BLaER1 treated with 17β-estradiol and CSF1 and Interleukin-3, amounts not matched to agents 10 nM and 100 nM (cell line): ENCODE measurements around the gene ANKS1A.
"Not testable (repeated sequence)": the region's sequence is repeated elsewhere in the genome, so short reads cannot be mapped to it uniquely, and the experiment has no call there.

Source experiments
- H3K27ac ChIP-seq, 11 experiments: shearing (Covaris generic); formaldehyde crosslinking; 2 replicates each; pipeline ENCODE4 v1.8.1; 2022
- H3K27me3 ChIP-seq, 11 experiments: shearing (Covaris generic); formaldehyde crosslinking; 2 replicates each; pipeline ENCODE4 v1.8.1; 2022
- H3K36me3 ChIP-seq, 11 experiments: shearing (Covaris generic); formaldehyde crosslinking; 2 replicates each; pipeline ENCODE4 v1.8.1; 2022
- H3K4me1 ChIP-seq, 10 experiments: shearing (Covaris generic); formaldehyde crosslinking; 2 replicates each; pipeline ENCODE4 v1.8.1; 2022
- H3K4me2 ChIP-seq, 11 experiments: shearing (Covaris generic); formaldehyde crosslinking; 2 replicates each; pipeline ENCODE4 v1.8.1; 2022
- H3K4me3 ChIP-seq, 10 experiments: shearing (Covaris generic); formaldehyde crosslinking; 2 replicates each; pipeline ENCODE4 v1.8.1; 2022
- H3K9ac ChIP-seq, 11 experiments: shearing (Covaris generic); formaldehyde crosslinking; 2 replicates each; pipeline ENCODE4 v1.8.1; 2022
- H3K9me3 ChIP-seq, 11 experiments: shearing (Covaris generic); formaldehyde crosslinking; replicated peaks in 1 of 11; 2 replicates each; pipeline ENCODE4 v1.8.1; 2022
- H4K20me1 ChIP-seq, 11 experiments: shearing (Covaris generic); formaldehyde crosslinking; 2 replicates each; pipeline ENCODE4 v1.8.1; 2022
- Cebpa-rat ChIP-seq, 11 experiments: shearing (Covaris generic); IDR thresholded peaks; 2 replicates each; pipeline ENCODE4 v1.8.1; 2022

Gene ANKS1A, protein sequence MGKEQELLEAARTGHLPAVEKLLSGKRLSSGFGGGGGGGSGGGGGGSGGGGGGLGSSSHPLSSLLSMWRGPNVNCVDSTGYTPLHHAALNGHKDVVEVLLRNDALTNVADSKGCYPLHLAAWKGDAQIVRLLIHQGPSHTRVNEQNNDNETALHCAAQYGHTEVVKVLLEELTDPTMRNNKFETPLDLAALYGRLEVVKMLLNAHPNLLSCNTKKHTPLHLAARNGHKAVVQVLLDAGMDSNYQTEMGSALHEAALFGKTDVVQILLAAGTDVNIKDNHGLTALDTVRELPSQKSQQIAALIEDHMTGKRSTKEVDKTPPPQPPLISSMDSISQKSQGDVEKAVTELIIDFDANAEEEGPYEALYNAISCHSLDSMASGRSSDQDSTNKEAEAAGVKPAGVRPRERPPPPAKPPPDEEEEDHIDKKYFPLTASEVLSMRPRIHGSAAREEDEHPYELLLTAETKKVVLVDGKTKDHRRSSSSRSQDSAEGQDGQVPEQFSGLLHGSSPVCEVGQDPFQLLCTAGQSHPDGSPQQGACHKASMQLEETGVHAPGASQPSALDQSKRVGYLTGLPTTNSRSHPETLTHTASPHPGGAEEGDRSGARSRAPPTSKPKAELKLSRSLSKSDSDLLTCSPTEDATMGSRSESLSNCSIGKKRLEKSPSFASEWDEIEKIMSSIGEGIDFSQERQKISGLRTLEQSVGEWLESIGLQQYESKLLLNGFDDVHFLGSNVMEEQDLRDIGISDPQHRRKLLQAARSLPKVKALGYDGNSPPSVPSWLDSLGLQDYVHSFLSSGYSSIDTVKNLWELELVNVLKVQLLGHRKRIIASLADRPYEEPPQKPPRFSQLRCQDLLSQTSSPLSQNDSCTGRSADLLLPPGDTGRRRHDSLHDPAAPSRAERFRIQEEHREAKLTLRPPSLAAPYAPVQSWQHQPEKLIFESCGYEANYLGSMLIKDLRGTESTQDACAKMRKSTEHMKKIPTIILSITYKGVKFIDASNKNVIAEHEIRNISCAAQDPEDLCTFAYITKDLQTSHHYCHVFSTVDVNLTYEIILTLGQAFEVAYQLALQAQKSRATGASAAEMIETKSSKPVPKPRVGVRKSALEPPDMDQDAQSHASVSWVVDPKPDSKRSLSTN

DNA sequence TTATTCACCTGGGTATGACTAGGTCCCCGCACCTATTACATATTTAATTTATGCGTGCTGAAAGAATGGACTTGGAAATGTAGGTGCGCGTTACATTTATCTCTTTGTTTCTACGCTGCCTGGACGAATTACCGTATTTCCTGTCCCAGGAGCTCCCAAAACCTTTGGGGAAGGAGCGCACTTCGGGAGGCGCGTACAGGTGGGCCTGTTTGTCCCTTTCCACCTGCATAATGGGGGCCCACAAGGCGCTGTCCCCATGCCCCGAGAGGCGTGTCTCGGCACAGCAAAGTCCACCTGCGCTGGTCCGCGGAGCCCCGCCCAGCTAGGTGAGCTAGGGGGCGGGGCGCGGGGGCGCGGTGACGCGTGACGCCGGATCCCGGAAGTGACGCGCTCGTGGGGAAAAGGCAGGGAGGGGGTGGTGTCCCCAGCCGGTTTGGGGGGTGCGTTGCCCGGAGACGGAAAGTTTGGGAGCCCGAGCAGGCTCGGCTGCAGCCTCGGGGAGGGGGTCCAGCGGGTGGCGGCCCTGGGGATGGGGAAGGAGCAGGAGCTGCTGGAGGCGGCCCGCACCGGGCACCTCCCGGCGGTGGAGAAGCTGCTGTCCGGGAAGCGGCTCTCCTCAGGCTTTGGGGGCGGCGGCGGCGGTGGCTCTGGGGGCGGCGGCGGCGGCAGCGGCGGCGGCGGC is at the start of gene ANKS1A:
TSS of gene ANKS1A (plus strand) at position 382 of the 682 bp plus-strand sequence. CDS start at position 530, 148 bp downstream.
- H3K27ac ChIP-seq: peak within 1 kb of the TSS; percentile 69 to 90 (median 84)

DNA sequence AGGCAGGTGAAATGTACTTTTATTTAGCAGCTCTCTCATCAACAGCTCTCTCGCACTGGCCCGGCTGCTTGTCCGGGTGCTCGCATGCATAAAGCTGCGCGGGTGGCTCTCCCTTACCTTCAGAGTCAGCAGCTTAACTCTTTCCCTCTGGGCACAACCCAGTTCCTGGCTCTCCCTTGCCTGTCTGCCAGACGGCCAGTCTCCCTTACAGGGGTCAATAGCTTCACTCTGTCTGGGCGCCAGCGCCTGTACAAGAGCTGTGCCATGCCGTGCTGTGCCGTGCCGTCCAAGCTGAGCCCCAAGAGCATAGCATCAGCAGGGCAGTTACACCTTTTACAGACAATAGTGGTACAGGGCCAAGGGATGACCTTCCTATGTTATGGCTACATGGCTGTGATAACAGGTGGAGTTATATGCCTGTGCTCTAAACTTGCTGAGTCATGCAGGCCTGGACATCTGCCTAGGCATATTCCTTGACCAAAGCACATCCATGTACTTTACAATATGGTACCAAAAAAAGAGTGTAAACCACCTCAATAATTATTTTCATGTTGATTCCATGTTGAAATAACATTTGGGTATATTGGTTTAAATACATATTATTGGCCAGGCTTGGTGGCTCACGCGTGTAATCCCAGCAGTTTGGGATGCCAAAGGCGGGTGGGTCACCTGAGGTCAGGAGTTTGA is 49.2 kb upstream of the ANKS1A start:
- Histone ChIP-seq H3K4me3 (no peak overlapping the region), H3K27me3 (no peaks in the 10 kb centered on the region), H4K20me1 (no peaks in the 10 kb centered on the region), H3K9ac (no peak overlapping the region), H3K4me1 (peaks cover 0 to 31% (median 15%) of the 10 kb centered on the region in 10 experiments; a peak in 12 of 20 replicates), H3K36me3 (peaks cover 31 to 95% (median 79%) of the 10 kb centered on the region in 11 experiments), H3K4me2 (no peak overlapping the region), H3K27ac (peak overlapping the region in 2 of 11 experiments; percentile 45 to 46; a peak in 2 of 22 replicates), H3K9me3 (no peaks in the 10 kb centered on the region)
- no peak for TF ChIP-seq Cebpa-rat (IDR thresholded peaks at IDR 0.05)

More for the DNA sequence above, at the start of gene ANKS1A:
- TF ChIP-seq Cebpa-rat (IDR thresholded peaks at IDR 0.05): no peak
- Histone ChIP-seq H3K9me3 (peaks cover 0 to 4% (median 0%) of the 10 kb centered on the region in 11 experiments; a peak in 6 of 22 replicates), H3K4me3 (peak within 1 kb of the TSS; percentile 75 to 100 (median 96)), H3K9ac (peak within 1 kb of the TSS; percentile 82 to 94 (median 89)), H3K4me2 (peak within 1 kb of the TSS; percentile 87 to 99 (median 97)), H3K27me3 (no peaks in the 10 kb centered on the region), H4K20me1 (peaks cover 2 to 38% (median 23%) of the 10 kb centered on the region in 11 experiments; a peak in 14 of 22 replicates), H3K4me1 (peaks cover 40 to 52% (median 48%) of the 10 kb centered on the region in 10 experiments), H3K36me3 (peaks cover 6 to 20% (median 16%) of the 10 kb centered on the region in 11 experiments)

DNA sequence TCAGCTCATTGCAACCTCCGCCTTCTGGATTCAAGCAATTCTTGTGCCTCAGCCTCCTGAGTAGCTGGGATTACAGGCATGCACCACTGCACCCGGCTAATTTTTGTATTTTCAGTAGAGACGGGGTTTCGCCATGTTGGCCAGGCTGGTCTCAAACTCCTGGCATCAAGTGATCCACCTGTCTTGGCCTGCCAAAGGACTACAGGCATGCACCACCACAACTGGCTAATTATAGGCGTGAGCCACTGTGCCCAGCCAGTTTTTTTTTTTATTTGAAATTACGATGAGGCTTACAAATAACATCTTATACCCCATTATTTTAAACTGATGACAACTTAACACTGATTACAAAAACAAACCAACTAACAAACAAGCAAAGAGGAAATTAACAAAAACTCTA is 40.0 kb upstream of the ANKS1A start:
- H3K27ac ChIP-seq, H3K9ac ChIP-seq, H3K4me1 ChIP-seq, H3K4me2 ChIP-seq, H4K20me1 ChIP-seq, H3K4me3 ChIP-seq, H3K9me3 ChIP-seq, H3K27me3 ChIP-seq: not testable (repeated sequence)
- H3K36me3 ChIP-seq: peaks cover 34 to 72% (median 58%) of the 10 kb centered on the region in 11 experiments

DNA sequence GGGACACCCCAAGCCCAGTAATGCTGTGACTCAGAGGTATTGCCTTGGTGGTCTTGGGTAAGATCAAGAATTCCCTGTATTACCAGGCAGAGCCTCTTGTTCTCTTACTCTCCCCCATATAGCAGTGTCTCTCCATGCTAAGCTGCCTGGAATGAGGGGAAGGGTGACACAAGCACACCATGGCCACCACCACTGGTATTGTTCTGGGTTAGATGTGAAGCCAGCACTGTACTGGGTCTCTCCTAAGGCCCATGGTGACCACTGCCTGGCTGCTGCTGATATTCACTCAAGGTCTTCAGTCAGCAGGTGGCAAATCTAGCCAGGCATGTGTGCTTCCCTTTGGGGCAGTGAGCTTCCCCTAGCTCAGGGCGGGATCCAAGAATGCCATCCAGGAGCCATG is 37.7 kb upstream of the ANKS1A start:
- TF ChIP-seq Cebpa-rat (IDR thresholded peaks at IDR 0.05): no peak
- H3K27ac ChIP-seq: no peak overlapping the region
- H3K9me3 ChIP-seq: no peaks in the 10 kb centered on the region

DNA sequence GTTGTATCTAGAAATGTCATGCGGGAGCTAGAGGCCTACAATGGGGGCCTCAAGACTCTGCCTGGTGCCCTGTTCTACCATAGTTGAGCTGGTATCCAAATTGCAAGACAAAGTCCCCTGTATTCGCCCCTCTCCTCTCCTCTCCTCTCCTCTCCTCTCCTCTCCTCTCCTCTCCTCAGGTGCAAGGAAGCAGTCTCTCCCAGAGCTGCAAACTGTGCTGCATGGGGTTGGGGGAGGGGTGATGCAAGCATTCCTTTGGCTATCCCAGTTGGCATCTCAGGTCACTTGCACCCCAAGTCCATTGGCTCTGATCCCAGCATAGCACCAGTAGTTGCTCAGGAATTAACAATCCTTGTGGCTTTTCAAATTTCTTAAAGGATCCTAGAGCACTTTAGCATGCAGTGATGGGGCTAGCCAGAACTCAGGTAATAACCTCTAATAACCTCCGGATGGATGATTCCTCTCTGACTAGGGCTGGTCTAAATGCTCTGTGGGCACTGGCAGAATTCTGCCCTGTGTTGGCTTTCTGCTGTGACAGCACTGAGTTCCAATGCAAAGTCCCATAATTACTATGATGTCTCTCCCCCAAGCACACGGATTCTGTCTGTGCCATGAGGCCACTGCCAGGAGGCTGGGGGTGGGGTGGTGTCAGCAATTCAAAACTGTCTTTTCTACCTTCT is 36.5 kb upstream of the ANKS1A start:
- Histone ChIP-seq H3K27me3 (no peaks in the 10 kb centered on the region), H3K9me3 (no peaks in the 10 kb centered on the region), H3K4me2 (no peak overlapping the region), H3K9ac (no peak overlapping the region), H4K20me1 (peaks cover 0 to 10% (median 0%) of the 10 kb centered on the region in 11 experiments; a peak in 2 of 22 replicates), H3K4me1 (peaks cover 0 to 4% (median 0%) of the 10 kb centered on the region in 10 experiments; a peak in 1 of 20 replicates), H3K4me3 (no peak overlapping the region), H3K36me3 (peaks cover 58 to 91% (median 77%) of the 10 kb centered on the region in 11 experiments), H3K27ac (no peak overlapping the region)
- TF ChIP-seq Cebpa-rat (IDR thresholded peaks at IDR 0.05): no peak

More for the DNA sequence above, 37.7 kb upstream of the ANKS1A start:
- peaks cover 46 to 80% (median 65%) of the 10 kb centered on the region in 11 experiments for H3K36me3 ChIP-seq
- no peaks in the 10 kb centered on the region for H3K27me3 ChIP-seq
- no peak overlapping the region for H3K9ac ChIP-seq
- peaks cover 0 to 10% (median 0%) of the 10 kb centered on the region in 11 experiments; a peak in 2 of 22 replicates for H4K20me1 ChIP-seq
- H3K4me2 ChIP-seq: no peak overlapping the region
- H3K4me3 ChIP-seq: no peak overlapping the region
- peaks cover 0 to 4% (median 0%) of the 10 kb centered on the region in 10 experiments; a peak in 1 of 20 replicates for H3K4me1 ChIP-seq

DNA sequence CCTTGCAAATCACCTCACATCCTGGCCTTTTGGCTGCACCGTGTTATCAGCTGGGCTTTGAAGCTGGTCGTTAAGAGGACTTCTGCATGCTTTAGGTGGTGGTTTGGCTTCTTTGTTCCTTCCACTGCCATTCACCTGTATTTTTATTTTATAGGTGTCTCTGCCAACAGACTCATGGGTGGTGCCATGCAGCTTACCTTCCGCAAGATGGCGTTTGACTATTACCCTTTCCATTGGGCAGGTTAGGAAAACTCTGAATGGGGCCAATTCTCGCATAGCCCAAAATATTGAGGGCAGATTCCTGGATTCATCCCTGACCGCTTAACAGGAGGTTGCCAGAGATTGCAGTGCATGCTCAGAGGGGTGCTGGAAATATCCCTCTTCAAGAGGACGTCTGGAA is 33.6 kb upstream of the ANKS1A start:
- no peak overlapping the region for H3K27ac ChIP-seq
- H3K4me1 ChIP-seq: peaks cover 0 to 4% (median 0%) of the 10 kb centered on the region in 10 experiments; a peak in 1 of 20 replicates
- no peak overlapping the region for H3K4me3 ChIP-seq
- H4K20me1 ChIP-seq: peaks cover 0 to 6% (median 0%) of the 10 kb centered on the region in 11 experiments; a peak in 2 of 22 replicates
- peaks cover 83 to 97% (median 89%) of the 10 kb centered on the region in 11 experiments for H3K36me3 ChIP-seq
- H3K9me3 ChIP-seq: no peaks in the 10 kb centered on the region
- no peak overlapping the region for H3K9ac ChIP-seq
- TF ChIP-seq Cebpa-rat (IDR thresholded peaks at IDR 0.05): no peak
- no peak overlapping the region for H3K4me2 ChIP-seq
- H3K27me3 ChIP-seq: no peaks in the 10 kb centered on the region

DNA sequence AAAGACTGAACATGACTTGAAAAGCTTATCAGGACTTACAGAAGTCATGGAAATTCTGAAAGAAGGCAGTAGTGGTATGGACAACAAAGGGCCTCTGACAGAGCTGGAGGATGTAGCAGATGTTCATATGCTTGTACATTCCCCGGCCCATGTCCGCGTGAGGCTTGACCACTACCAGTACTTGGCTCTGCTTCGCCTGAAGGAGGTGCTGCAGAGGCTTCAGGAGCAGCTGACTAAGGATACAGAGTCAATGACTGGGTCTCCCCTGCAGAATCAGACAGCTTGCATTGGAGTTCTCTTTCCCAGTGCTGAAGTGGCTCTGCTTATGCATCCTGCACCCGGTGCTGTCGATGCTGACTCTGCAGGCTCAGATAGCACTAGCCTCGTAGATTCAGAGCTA is 30.4 kb upstream of the ANKS1A start:
- H3K36me3 ChIP-seq: peaks cover 72 to 98% (median 87%) of the 10 kb centered on the region in 11 experiments
- TF ChIP-seq Cebpa-rat (IDR thresholded peaks at IDR 0.05): no peak
- H3K9me3 ChIP-seq: no peaks in the 10 kb centered on the region
- no peak overlapping the region for H3K4me2 ChIP-seq
- H3K9ac ChIP-seq: no peak overlapping the region
- H3K27ac ChIP-seq: no peak overlapping the region
- no peaks in the 10 kb centered on the region for H3K4me1 ChIP-seq
- H3K4me3 ChIP-seq: no peak overlapping the region
- H4K20me1 ChIP-seq: peaks cover 0 to 7% (median 0%) of the 10 kb centered on the region in 11 experiments; a peak in 1 of 22 replicates
- no peaks in the 10 kb centered on the region for H3K27me3 ChIP-seq
